Fibroblast of lung (primary cell): ENCODE results near the gene PLA2G4F. TPM values are rescaled to one million over a fixed set of nuclear protein-coding genes. Genes with fewer than 3 reads are reported as not detected.

Source experiments
- DNase-seq, 2 donors: peaks; one replicate each; pipeline versions ENCODE4 v3.0.0 to v3.0.0-alpha.2; 2010; ENCODE audit warnings: low read depth in 2 of 2
- H2AFZ ChIP-seq: 2 replicates; pipeline ENCODE4 v1.5.1; 2012; ENCODE audit warnings: low read length, control low read depth, inconsistent platforms
- H3K27ac ChIP-seq: 2 replicates; pipeline ENCODE4 v1.5.1; 2011; ENCODE audit warnings: low read length, control low read depth; ENCODE audit not compliant: insufficient read depth
- H3K27me3 ChIP-seq: 2 replicates; pipeline ENCODE4 v1.5.1; 2011; ENCODE audit warnings: mild to moderate bottlenecking, low read length; ENCODE audit not compliant: control insufficient read depth, insufficient read depth
- H3K36me3 ChIP-seq: 2 replicates; pipeline ENCODE4 v1.5.1; 2011; ENCODE audit warnings: low read length; ENCODE audit not compliant: control insufficient read depth, insufficient read depth
- H3K4me1 ChIP-seq: 2 replicates; pipeline ENCODE4 v1.5.1; 2011; ENCODE audit warnings: low read length; ENCODE audit not compliant: control insufficient read depth, insufficient read depth; ENCODE audit errors: extremely low read depth
- H3K4me2 ChIP-seq: 2 replicates; pipeline ENCODE4 v1.5.1; 2011; ENCODE audit warnings: low read length, control low read depth; ENCODE audit not compliant: insufficient read depth; ENCODE audit errors: extremely low read depth
- H3K4me3 ChIP-seq, 4 experiments: fragments of 200-600 bp in 1 of 4; sonication (generic) in 1 of 4; replicated peaks in 1 of 4; 2 replicates each; pipeline ENCODE4 v1.5.1; 2011 to 2016; ENCODE audit warnings: low read length in 4 of 4, low read depth in 3 of 4, mild to moderate bottlenecking in 3 of 4, control low read depth in 2 of 4, inconsistent platforms in 1 of 4, mixed read lengths in 1 of 4; ENCODE audit not compliant: insufficient read depth in 1 of 4; ENCODE audit errors: control extremely low read depth in 1 of 4
- H3K79me2 ChIP-seq: 2 replicates; pipeline ENCODE4 v1.5.1; 2012; ENCODE audit warnings: mild to moderate bottlenecking, low read length, inconsistent platforms; ENCODE audit not compliant: control insufficient read depth, insufficient read depth
- H3K9ac ChIP-seq: 2 replicates; pipeline ENCODE4 v1.5.1; 2011; ENCODE audit warnings: mild to moderate bottlenecking, low read length, control low read depth; ENCODE audit not compliant: insufficient read depth
- H3K9me3 ChIP-seq: 2 replicates; pipeline ENCODE4 v1.5.1; 2012; ENCODE audit warnings: low read depth, low read length; ENCODE audit not compliant: control insufficient read depth, insufficient read depth
- H4K20me1 ChIP-seq: 2 replicates; pipeline ENCODE4 v1.5.1; 2011; ENCODE audit warnings: low read length; ENCODE audit not compliant: control insufficient read depth, insufficient read depth; ENCODE audit errors: extremely low read depth
- EZH2 ChIP-seq: IDR thresholded peaks from 2 replicates; pipeline ENCODE4 v1.5.1; 2012; ENCODE audit warnings: low read length, control low read depth, mild to moderate bottlenecking; ENCODE audit errors: missing control alignments
- polyA plus RNA-seq, 2 donors: library from polyadenylated mRNA; depleted of rRNA in 1 of 2; stranded (reverse) in 1 of 2; unstranded in 1 of 2; fragments of >200 nt; gene quantifications; 2 replicates each; pipeline ENCODE4 v1.2.1, GENCODE V29; 2011 to 2012; ENCODE audit warnings: missing spikeins in 1 of 2
- total RNA-seq: library from RNA; depleted of rRNA; stranded (reverse); fragments of >200 nt; gene quantifications from 2 replicates; pipeline ENCODE4 v1.2.1, GENCODE V29; 2014
- TF ChIP-seq, protein P1 (sequence below), 2 donors: IDR thresholded peaks in 1 of 2; conservative IDR thresholded peaks in 1 of 2; 1 replicate in 1 of 2; 2 replicates in 1 of 2; pipeline ENCODE4 v1.5.1; 2011 to 2012; ENCODE audit warnings: low read length in 2 of 2, control low read depth in 1 of 2, inconsistent platforms in 1 of 2, low read depth in 1 of 2, mild to moderate bottlenecking in 1 of 2

PLA2G4F gene
- total and polyA plus RNA-seq, 2 donors (not counting 1 experiment from before 2014, with no cell fraction given) = not detected

DNA sequence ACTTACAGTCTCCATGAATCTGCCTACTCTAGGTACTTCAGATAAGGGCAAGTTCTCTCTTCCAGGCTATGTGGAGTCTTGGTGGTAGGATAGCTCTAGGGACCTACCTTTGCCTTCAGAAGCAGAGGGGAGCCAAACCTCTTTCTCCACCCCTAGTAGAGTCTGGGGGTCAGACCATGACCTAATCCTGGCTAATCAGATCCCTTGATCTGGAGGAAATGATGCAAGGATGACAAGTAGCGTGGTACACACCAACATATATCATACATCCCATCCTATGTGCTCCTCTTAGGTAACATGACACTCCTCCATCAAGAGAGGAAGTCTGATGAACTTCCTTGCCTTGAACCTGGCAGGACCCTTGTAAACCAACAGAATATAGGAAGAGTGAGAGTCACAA is 15.4 kb upstream of the PLA2G4F start:
- no peaks in the 10 kb centered on the region for H4K20me1 ChIP-seq
- no peak overlapping the region for H3K9ac ChIP-seq
- H2AFZ ChIP-seq = no peak overlapping the region
- no peak overlapping the region for H3K4me2 ChIP-seq
- no peaks in the 10 kb centered on the region for H3K9me3 ChIP-seq
- no peaks in the 10 kb centered on the region for H3K79me2 ChIP-seq
- H3K36me3 ChIP-seq = peaks cover 17% of the 10 kb centered on the region
- no peak for DNase-seq
- H3K4me1 ChIP-seq = no peaks in the 10 kb centered on the region
- H3K27me3 ChIP-seq = no peaks in the 10 kb centered on the region
- TF ChIP-seq, protein P1, sequence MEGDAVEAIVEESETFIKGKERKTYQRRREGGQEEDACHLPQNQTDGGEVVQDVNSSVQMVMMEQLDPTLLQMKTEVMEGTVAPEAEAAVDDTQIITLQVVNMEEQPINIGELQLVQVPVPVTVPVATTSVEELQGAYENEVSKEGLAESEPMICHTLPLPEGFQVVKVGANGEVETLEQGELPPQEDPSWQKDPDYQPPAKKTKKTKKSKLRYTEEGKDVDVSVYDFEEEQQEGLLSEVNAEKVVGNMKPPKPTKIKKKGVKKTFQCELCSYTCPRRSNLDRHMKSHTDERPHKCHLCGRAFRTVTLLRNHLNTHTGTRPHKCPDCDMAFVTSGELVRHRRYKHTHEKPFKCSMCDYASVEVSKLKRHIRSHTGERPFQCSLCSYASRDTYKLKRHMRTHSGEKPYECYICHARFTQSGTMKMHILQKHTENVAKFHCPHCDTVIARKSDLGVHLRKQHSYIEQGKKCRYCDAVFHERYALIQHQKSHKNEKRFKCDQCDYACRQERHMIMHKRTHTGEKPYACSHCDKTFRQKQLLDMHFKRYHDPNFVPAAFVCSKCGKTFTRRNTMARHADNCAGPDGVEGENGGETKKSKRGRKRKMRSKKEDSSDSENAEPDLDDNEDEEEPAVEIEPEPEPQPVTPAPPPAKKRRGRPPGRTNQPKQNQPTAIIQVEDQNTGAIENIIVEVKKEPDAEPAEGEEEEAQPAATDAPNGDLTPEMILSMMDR (conservative IDR thresholded peaks at IDR 0.05 in 1 of 2, IDR thresholded peaks at IDR 0.05 in 1 of 2; ENCODE audit: low read depth in 1 of 2, low read length in 2 of 2) = no peak
- TF ChIP-seq EZH2 = no peak
- no peak overlapping the region for H3K4me3 ChIP-seq
- H3K27ac ChIP-seq = no peak overlapping the region

DNA sequence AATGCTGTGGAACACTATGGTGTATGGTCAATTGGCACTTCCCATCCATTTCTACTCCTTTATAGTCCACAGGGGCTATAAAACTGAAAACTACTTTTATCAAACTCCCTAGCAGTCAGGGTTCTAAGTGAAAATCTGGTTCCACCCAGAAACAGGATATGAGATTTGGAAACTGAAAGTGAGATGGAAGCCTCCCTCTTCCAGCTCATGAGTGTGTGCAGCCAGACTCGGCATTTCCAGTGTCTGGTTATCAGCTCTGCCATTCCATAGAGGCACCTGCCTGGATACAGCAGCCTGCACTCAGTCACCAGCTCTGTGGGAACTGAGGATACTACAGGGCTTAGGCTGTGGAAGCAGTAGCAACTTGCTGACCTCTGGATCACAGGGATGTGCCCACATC is 14.7 kb upstream of the PLA2G4F start:
- no peak overlapping the region for H3K9ac ChIP-seq
- no peak for DNase-seq
- H3K27me3 ChIP-seq = no peaks in the 10 kb centered on the region
- H3K4me1 ChIP-seq = no peaks in the 10 kb centered on the region
- H3K79me2 ChIP-seq = no peaks in the 10 kb centered on the region
- no peaks in the 10 kb centered on the region for H3K9me3 ChIP-seq
- no peaks in the 10 kb centered on the region for H4K20me1 ChIP-seq
- no peak overlapping the region for H3K4me2 ChIP-seq
- H2AFZ ChIP-seq = no peak overlapping the region
- H3K36me3 ChIP-seq = peaks cover 20% of the 10 kb centered on the region
- H3K4me3 ChIP-seq = no peak overlapping the region
- H3K27ac ChIP-seq = no peak overlapping the region
- no peak for TF ChIP-seq EZH2
- TF ChIP-seq, protein P1 (conservative IDR thresholded peaks at IDR 0.05 in 1 of 2, IDR thresholded peaks at IDR 0.05 in 1 of 2; ENCODE audit: low read depth in 1 of 2, low read length in 2 of 2) = no peak

DNA sequence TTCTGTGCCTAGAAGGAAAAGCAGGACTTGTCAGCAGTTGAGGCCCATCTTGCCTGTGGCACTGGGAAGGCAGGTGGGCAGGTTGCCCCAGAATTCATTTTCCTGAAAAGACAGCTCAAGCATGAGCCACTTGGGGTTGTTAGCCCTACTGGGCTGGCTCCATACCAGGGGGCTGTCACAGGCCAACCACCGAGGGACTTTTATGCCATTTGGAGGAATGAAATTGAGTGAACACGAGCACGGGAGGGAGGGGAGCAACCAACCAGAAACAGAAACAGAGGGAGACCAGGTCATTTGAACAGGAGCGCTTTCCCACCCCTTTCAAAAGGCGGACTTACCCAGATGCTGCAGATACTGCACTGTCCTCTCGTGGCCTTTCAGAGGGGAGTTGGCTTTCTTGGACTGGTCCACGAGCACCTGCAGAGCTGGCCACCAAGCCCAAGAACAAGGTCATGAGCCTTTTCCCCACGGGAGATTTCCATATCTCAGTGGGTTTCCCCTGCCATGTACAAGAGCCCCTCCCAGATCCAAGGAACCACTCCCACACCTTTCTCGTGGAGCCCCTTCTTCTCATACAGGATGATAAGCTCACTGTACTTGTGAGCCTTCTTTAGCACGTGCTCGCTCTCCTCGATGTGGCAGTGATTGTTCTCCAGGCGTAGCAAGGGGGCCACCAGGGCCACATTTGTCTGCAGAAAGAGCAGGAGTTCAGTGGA is 9.9 kb upstream of the PLA2G4F start:
- no peaks in the 10 kb centered on the region for H3K27me3 ChIP-seq
- no peak for DNase-seq
- H2AFZ ChIP-seq = no peak overlapping the region
- no peak for TF ChIP-seq EZH2
- TF ChIP-seq, protein P1 (conservative IDR thresholded peaks at IDR 0.05 in 1 of 2, IDR thresholded peaks at IDR 0.05 in 1 of 2; ENCODE audit: low read depth in 1 of 2, low read length in 2 of 2) = no peak
- no peak overlapping the region for H3K27ac ChIP-seq
- H3K79me2 ChIP-seq = no peaks in the 10 kb centered on the region
- H3K9ac ChIP-seq = no peak overlapping the region
- no peak overlapping the region for H3K4me3 ChIP-seq
- H3K4me2 ChIP-seq = no peak overlapping the region
- no peaks in the 10 kb centered on the region for H3K9me3 ChIP-seq
- H3K4me1 ChIP-seq = no peaks in the 10 kb centered on the region
- peaks cover 25% of the 10 kb centered on the region for H3K36me3 ChIP-seq
- H4K20me1 ChIP-seq = no peaks in the 10 kb centered on the region
